A549 (cell line): ENCODE results near the gene CCDC138. TPM values are rescaled to one million over a fixed set of nuclear protein-coding genes. Genes with fewer than 3 reads are reported as not detected.

Experiments used
- ATAC-seq, 2 experiments: fragments of 200-7000 bp in 1 of 2; fragments of >200 bp in 1 of 2; cut with Nextera tagmentation in 1 of 2; cut with Tn5 transposase in 1 of 2; 3 replicates each; pipeline versions ENCODE4 v1.8.0 to v1.9.1; 2018 to 2020; ENCODE audit warnings: mild to moderate bottlenecking in 1 of 2, moderate library complexity in 1 of 2
- CTCF ChIA-PET: fragments of 300-600 bp; sonication (Branson Sonifier 250); formaldehyde crosslinking; extraction: SDS; loops from one replicate; lab custom pipeline; 2021; ENCODE audit warnings: antibody characterized with exemption, inconsistent platforms; lab: Yijun Ruan, JAX
- POLR2A ChIA-PET: fragments of 350-600 bp; formaldehyde crosslinking; extraction: SDS; loops from one replicate; lab custom pipeline; 2021; ENCODE audit warnings: antibody characterized with exemption, inconsistent platforms; lab: Yijun Ruan, JAX
- DNase-seq, 2 experiments: peaks; one replicate each; pipeline versions ENCODE4 v3.0.0 to v3.0.0-alpha.2; 2011 to 2016; ENCODE audit warnings: low read depth in 1 of 2, low spot score in 1 of 2
- FAIRE-seq: peaks from 2 replicates; lab custom pipeline; 2011; peaks lifted over from hg19 to GRCh38; lab: Jason Lieb, UNC
- H3K27ac ChIP-seq, 2 experiments: fragments of >200 bp; sonication (Bioruptor Twin); formaldehyde crosslinking; 3 replicates each; pipeline ENCODE4 v1.5.1; 2016 to 2017
- H3K4me1 ChIP-seq: fragments of >200 bp; sonication (Bioruptor Twin); formaldehyde crosslinking; 3 replicates; pipeline ENCODE4 v1.6.1; 2016
- H3K4me2 ChIP-seq: fragments of >200 bp; sonication (Bioruptor Twin); formaldehyde crosslinking; 3 replicates; pipeline ENCODE4 v1.6.1; 2016
- H3K4me3 ChIP-seq: fragments of >200 bp; sonication (Bioruptor Twin); formaldehyde crosslinking; 3 replicates; pipeline ENCODE4 v1.5.1; 2016
- H3K9me3 ChIP-seq: fragments of >200 bp; sonication (Bioruptor Twin); formaldehyde crosslinking; 3 replicates; pipeline ENCODE4 v1.6.1; 2016
- CEBPB ChIP-seq, 2 experiments: fragments of >200 bp in 1 of 2; sonication (Bioruptor Twin) in 1 of 2; formaldehyde crosslinking in 1 of 2; IDR thresholded peaks; 2 replicates each; pipeline ENCODE4 v1.6.1; 2012 to 2016
- CHD2 ChIP-seq: fragments of 150-350 bp; IDR thresholded peaks from 2 replicates; pipeline ENCODE4 v1.6.1; 2014; ENCODE audit warnings: low read length; ENCODE audit not compliant: partially characterized antibody
- EP300 ChIP-seq, 2 experiments: fragments of >200 bp; sonication (Bioruptor Twin); formaldehyde crosslinking; IDR thresholded peaks; 2 replicates in 1 of 2; 3 replicates in 1 of 2; pipeline ENCODE4 v1.6.1; 2016 to 2017
- FOSL2 ChIP-seq, 2 experiments: fragments of 450-650 bp in 1 of 2; fragments of >200 bp in 1 of 2; sonication (Bioruptor Twin) in 1 of 2; formaldehyde crosslinking; IDR thresholded peaks; 2 replicates each; pipeline versions ENCODE4 v1.5.0 to v1.6.1; 2016 to 2020; ENCODE audit warnings: mild to moderate bottlenecking in 1 of 2, moderate library complexity in 1 of 2
- HOXA7 ChIP-seq: fragments of 250-450 bp; sonication (Bioruptor Pico); IDR thresholded peaks from 2 replicates; pipeline ENCODE4 v1.5.0; 2020; ENCODE audit warnings: mild to moderate bottlenecking, moderate library complexity
- HOXB13 ChIP-seq: fragments of 250-450 bp; sonication (Bioruptor Pico); IDR thresholded peaks from 2 replicates; pipeline ENCODE4 v1.5.0; 2020; ENCODE audit warnings: low read depth, mild to moderate bottlenecking, moderate library complexity
- HOXB5 ChIP-seq: fragments of 250-450 bp; sonication (Bioruptor Pico); IDR thresholded peaks from 2 replicates; pipeline ENCODE4 v1.5.0; 2020; ENCODE audit warnings: mild to moderate bottlenecking, moderate library complexity
- KDM1A ChIP-seq: fragments of 200-600 bp; sonication (generic); IDR thresholded peaks from 2 replicates; pipeline ENCODE4 v1.6.1; 2016; ENCODE audit warnings: low read depth, mild to moderate bottlenecking
- KDM5A ChIP-seq: fragments of 200-600 bp; sonication (generic); IDR thresholded peaks from 2 replicates; pipeline ENCODE4 v1.6.1; 2016; ENCODE audit warnings: antibody characterized with exemption, mild to moderate bottlenecking
- MAFK ChIP-seq: fragments of 450-650 bp; IDR thresholded peaks from 2 replicates; pipeline ENCODE4 v1.6.1; 2014; ENCODE audit not compliant: partially characterized antibody
- POLR2A ChIP-seq: IDR thresholded peaks from 2 replicates; pipeline ENCODE4 v1.6.1; 2012; ENCODE audit warnings: mild to moderate bottlenecking, low read length
- POLR2AphosphoS2 ChIP-seq: conservative IDR thresholded peaks from 2 replicates; pipeline ENCODE4 v1.6.1; 2012; ENCODE audit warnings: low read length, improper control_type of control experiment, inconsistent platforms
- RNF2 ChIP-seq: fragments of 200-600 bp; sonication (generic); IDR thresholded peaks from 2 replicates; pipeline ENCODE4 v1.6.1; 2016; ENCODE audit warnings: low read depth, mild to moderate bottlenecking, antibody characterized with exemption, moderate library complexity, borderline replicate concordance
- SREBF2 ChIP-seq: fragments of 450-650 bp; IDR thresholded peaks from 2 replicates; pipeline ENCODE4 v1.6.1; 2014; ENCODE audit warnings: mild to moderate bottlenecking, moderate library complexity
- TFCP2L1 ChIP-seq: fragments of 250-450 bp; sonication (Bioruptor Pico); IDR thresholded peaks from 2 replicates; pipeline ENCODE4 v1.5.0; 2021; ENCODE audit warnings: mild to moderate bottlenecking
- ZC3H11A ChIP-seq: fragments of 450-650 bp; IDR thresholded peaks from 2 replicates; pipeline ENCODE4 v1.6.1; 2014; ENCODE audit warnings: antibody characterized with exemption, mild to moderate bottlenecking
- ZFP36 ChIP-seq: fragments of 450-650 bp; IDR thresholded peaks from 2 replicates; pipeline ENCODE4 v1.6.1; 2014; ENCODE audit warnings: borderline replicate concordance; ENCODE audit not compliant: partially characterized antibody
- WGBS: methylation state at CpG from one replicate; pipeline ENCODE4 v1.1.6; 2017; ENCODE audit errors: missing lambda C conversion rate; 5-methylcytosine and 5-hydroxymethylcytosine counted together
- polyA plus RNA-seq, 4 experiments: library from polyadenylated mRNA; depleted of rRNA in 3 of 4; stranded (reverse); fragments of >200 nt; fragmentation: RNase III in 1 of 4; extraction: RNeasy Plus Mini Kit Qiagen cat#74134 plus additional on column Dnase treatment in 1 of 4; gene quantifications; 2 replicates in 3 of 4; 3 replicates in 1 of 4; pipeline ENCODE4 v1.2.3, GENCODE V29; 2011 to 2017
- TF ChIP-seq, protein P1 (sequence below): IDR thresholded peaks from 2 replicates; pipeline ENCODE4 v1.6.1; 2012
- TF ChIP-seq, protein P2 (sequence below): fragments of 450-650 bp; IDR thresholded peaks from 2 replicates; pipeline ENCODE4 v1.6.1; 2014; ENCODE audit warnings: antibody characterized with exemption
- TF ChIP-seq, protein P3 (sequence below): IDR thresholded peaks from 2 replicates; pipeline ENCODE4 v1.6.1; 2012
- TF ChIP-seq, protein P4 (sequence below): fragments of 200-600 bp; sonication (generic); IDR thresholded peaks from 2 replicates; pipeline ENCODE4 v1.6.1; 2016; ENCODE audit warnings: antibody characterized with exemption, mild to moderate bottlenecking, moderate library complexity
- TF ChIP-seq, protein P5 (sequence below): fragments of >200 bp; sonication (Bioruptor Twin); formaldehyde crosslinking; IDR thresholded peaks from 3 replicates; pipeline ENCODE4 v1.5.1; 2016
- TF ChIP-seq, protein P6 (sequence below): fragments of >200 bp; sonication (Bioruptor Twin); formaldehyde crosslinking; IDR thresholded peaks from 3 replicates; pipeline ENCODE4 v1.6.1; 2016
- TF ChIP-seq, protein P7 (sequence below): fragments of 150-350 bp; IDR thresholded peaks from 2 replicates; pipeline ENCODE4 v1.6.1; 2014; ENCODE audit warnings: low read depth, mild to moderate bottlenecking, low read length

CCDC138 gene
- polyA plus RNA-seq, 2 of the 4 experiments (the other 2 are of a cell fraction): 9.7 to 13.0 TPM

DNA sequence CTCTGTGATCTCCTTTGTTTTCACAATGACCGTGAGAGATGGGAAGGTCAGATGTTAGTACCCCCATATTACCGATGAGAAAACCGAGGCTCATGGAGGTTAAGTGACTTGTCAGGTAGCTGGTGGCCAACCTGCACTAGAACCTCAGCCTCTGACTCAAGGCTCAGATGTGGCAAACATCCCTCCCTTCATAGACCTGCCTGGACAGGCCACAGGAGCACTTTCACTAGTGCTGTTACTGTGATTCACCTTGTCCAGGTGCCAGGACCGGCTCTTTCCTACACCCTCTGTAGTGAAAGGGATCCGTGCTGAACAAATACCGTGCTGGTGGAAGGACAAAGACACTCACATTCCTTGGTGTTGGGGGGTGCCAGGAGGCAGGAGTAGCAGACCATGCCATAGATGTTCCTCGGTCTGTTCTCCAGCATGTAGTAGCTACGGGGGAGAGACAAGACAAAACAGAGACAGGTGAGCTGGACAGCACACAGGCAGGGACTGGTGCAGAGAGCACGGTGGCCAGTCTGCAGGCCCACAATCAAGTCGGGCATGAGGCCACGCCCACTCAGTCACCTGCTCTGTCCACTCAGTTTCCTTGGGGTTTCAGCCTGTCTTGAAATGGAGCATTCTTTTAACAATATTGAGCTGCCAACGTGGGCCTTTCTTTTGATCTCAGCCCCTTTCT is 136.6 kb downstream of the CCDC138 start:
- no peaks in the 10 kb centered on the region for H3K4me1 ChIP-seq
- no peaks in the 10 kb centered on the region for H3K9me3 ChIP-seq
- ChIA-PET POLR2A (no interaction called here), CTCF (interaction anchor here (2.0 kb wide), 1 partner anchor 79 kb away, joined by 7 read pairs; no protein-coding TSS in a partner anchor)
- H3K4me3 ChIP-seq: no peak overlapping the region
- no peak overlapping the region for H3K27ac ChIP-seq
- H3K4me2 ChIP-seq: no peak overlapping the region
- 49% methylated on average over 12 of the region's 12 CpGs for WGBS
- DNase-seq (no peak), ATAC-seq (no peak), FAIRE-seq (no peak)
- TF ChIP-seq MAFK (no peak), KDM1A (no peak)
- TF ChIP-seq, protein P1, sequence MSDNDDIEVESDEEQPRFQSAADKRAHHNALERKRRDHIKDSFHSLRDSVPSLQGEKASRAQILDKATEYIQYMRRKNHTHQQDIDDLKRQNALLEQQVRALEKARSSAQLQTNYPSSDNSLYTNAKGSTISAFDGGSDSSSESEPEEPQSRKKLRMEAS: no peak
- TF ChIP-seq, protein P2, sequence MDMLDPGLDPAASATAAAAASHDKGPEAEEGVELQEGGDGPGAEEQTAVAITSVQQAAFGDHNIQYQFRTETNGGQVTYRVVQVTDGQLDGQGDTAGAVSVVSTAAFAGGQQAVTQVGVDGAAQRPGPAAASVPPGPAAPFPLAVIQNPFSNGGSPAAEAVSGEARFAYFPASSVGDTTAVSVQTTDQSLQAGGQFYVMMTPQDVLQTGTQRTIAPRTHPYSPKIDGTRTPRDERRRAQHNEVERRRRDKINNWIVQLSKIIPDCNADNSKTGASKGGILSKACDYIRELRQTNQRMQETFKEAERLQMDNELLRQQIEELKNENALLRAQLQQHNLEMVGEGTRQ: no peak
- TF ChIP-seq, protein P3, sequence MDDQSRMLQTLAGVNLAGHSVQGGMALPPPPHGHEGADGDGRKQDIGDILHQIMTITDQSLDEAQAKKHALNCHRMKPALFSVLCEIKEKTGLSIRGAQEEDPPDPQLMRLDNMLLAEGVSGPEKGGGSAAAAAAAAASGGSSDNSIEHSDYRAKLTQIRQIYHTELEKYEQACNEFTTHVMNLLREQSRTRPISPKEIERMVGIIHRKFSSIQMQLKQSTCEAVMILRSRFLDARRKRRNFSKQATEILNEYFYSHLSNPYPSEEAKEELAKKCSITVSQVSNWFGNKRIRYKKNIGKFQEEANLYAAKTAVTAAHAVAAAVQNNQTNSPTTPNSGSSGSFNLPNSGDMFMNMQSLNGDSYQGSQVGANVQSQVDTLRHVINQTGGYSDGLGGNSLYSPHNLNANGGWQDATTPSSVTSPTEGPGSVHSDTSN: no peak
- TF ChIP-seq, protein P4, sequence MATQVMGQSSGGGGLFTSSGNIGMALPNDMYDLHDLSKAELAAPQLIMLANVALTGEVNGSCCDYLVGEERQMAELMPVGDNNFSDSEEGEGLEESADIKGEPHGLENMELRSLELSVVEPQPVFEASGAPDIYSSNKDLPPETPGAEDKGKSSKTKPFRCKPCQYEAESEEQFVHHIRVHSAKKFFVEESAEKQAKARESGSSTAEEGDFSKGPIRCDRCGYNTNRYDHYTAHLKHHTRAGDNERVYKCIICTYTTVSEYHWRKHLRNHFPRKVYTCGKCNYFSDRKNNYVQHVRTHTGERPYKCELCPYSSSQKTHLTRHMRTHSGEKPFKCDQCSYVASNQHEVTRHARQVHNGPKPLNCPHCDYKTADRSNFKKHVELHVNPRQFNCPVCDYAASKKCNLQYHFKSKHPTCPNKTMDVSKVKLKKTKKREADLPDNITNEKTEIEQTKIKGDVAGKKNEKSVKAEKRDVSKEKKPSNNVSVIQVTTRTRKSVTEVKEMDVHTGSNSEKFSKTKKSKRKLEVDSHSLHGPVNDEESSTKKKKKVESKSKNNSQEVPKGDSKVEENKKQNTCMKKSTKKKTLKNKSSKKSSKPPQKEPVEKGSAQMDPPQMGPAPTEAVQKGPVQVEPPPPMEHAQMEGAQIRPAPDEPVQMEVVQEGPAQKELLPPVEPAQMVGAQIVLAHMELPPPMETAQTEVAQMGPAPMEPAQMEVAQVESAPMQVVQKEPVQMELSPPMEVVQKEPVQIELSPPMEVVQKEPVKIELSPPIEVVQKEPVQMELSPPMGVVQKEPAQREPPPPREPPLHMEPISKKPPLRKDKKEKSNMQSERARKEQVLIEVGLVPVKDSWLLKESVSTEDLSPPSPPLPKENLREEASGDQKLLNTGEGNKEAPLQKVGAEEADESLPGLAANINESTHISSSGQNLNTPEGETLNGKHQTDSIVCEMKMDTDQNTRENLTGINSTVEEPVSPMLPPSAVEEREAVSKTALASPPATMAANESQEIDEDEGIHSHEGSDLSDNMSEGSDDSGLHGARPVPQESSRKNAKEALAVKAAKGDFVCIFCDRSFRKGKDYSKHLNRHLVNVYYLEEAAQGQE: no peak

DNA sequence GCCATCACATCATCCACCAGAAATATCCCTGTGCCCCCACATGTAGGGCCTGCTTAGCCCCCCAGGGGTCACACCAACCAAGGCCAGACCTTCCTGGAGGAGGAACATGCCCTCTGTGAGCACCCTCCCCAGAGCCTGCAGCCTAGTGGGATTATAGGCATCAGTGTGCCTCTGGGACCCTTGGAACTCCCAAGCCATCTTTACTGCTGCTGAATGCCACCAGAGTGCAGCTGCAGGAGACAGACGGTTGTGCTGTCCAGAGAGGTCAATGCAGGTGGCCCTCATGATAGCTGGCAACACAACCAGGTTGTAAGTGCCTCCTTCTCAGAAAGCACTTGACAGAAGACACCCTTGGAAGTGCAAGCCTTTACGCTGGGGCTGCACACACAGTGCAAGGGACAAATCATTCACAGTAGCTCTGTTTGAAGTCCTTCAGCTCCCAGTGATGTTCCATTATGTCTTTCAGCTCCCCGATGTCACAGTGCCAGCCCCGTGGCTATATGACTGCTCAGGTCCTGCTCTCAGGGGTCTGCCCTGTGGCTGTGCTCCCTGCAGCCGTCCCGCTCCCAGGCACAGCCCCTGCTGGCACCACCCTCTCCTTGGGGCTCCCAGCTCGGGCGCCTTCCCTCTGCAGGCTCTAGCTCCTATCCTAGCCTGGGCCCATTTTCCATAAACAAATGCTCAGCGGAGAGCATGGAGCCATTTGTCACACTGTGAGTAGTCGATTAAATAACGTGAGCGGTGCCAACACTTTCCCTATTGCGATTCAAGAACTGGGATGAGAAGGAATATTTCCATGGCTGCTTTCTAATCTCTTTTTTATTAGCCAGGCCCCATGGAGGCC is 137.4 kb downstream of the CCDC138 start:
- FAIRE-seq: no peak
- Histone ChIP-seq H3K27ac (no peak overlapping the region), H3K9me3 (no peaks in the 10 kb centered on the region), H3K4me3 (no peak overlapping the region), H3K4me2 (no peak overlapping the region), H3K4me1 (no peaks in the 10 kb centered on the region)
- POLR2A ChIA-PET: no interaction called here
- CTCF ChIA-PET: interaction anchor here (2.0 kb wide), 1 partner anchor 78 kb away, joined by 7 read pairs; no protein-coding TSS in a partner anchor
- ATAC-seq: no peak
- TF ChIP-seq FOSL2 (IDR thresholded peaks at IDR 0.05) (no peak), FOSL2 (CRISPR knock-in tag; IDR thresholded peaks at IDR 0.05) (no peak), KDM5A (no peak), ZC3H11A (no peak), POLR2AphosphoS2 (no peak), HOXB13 (no peak), RNF2 (no peak), CEBPB (IDR thresholded peaks at IDR 0.05) (no peak), EP300 (IDR thresholded peaks at IDR 0.05) (no peak), ZFP36 (no peak), HOXA7 (CRISPR knock-in tag) (no peak), TFCP2L1 (CRISPR knock-in tag) (no peak), MAFK (no peak), POLR2A (no peak), HOXB5 (CRISPR knock-in tag) (no peak), SREBF2 (no peak), CHD2 (no peak)
- TF ChIP-seq, protein P5, sequence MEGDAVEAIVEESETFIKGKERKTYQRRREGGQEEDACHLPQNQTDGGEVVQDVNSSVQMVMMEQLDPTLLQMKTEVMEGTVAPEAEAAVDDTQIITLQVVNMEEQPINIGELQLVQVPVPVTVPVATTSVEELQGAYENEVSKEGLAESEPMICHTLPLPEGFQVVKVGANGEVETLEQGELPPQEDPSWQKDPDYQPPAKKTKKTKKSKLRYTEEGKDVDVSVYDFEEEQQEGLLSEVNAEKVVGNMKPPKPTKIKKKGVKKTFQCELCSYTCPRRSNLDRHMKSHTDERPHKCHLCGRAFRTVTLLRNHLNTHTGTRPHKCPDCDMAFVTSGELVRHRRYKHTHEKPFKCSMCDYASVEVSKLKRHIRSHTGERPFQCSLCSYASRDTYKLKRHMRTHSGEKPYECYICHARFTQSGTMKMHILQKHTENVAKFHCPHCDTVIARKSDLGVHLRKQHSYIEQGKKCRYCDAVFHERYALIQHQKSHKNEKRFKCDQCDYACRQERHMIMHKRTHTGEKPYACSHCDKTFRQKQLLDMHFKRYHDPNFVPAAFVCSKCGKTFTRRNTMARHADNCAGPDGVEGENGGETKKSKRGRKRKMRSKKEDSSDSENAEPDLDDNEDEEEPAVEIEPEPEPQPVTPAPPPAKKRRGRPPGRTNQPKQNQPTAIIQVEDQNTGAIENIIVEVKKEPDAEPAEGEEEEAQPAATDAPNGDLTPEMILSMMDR: no peak
- TF ChIP-seq, protein P6, sequence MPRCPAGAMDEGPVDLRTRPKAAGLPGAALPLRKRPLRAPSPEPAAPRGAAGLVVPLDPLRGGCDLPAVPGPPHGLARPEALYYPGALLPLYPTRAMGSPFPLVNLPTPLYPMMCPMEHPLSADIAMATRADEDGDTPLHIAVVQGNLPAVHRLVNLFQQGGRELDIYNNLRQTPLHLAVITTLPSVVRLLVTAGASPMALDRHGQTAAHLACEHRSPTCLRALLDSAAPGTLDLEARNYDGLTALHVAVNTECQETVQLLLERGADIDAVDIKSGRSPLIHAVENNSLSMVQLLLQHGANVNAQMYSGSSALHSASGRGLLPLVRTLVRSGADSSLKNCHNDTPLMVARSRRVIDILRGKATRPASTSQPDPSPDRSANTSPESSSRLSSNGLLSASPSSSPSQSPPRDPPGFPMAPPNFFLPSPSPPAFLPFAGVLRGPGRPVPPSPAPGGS: no peak
- TF ChIP-seq, protein P7, sequence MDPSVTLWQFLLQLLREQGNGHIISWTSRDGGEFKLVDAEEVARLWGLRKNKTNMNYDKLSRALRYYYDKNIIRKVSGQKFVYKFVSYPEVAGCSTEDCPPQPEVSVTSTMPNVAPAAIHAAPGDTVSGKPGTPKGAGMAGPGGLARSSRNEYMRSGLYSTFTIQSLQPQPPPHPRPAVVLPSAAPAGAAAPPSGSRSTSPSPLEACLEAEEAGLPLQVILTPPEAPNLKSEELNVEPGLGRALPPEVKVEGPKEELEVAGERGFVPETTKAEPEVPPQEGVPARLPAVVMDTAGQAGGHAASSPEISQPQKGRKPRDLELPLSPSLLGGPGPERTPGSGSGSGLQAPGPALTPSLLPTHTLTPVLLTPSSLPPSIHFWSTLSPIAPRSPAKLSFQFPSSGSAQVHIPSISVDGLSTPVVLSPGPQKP: no peak
- 72% methylated on average over 10 of the region's 13 CpGs for WGBS
- no peak for DNase-seq
